DMS153 treated with DMSO at 0.1 percent for 48 hours (cell line): ENCODE results near the gene LETMD1.
A peak's percentile ranks its signal among the peaks of the same experiment; 100 is the strongest.

Source experiments
- DNase-seq: peaks from one replicate; lab custom pipeline; 2025; ENCODE audit not compliant: unreplicated experiment; lab: John Stamatoyannopoulos, UW

LETMD1 gene

GRCh38 chr12:51025836-51026638 is 22.1 kb upstream of the LETMD1 start, which contains the start of gene SLC11A2:
Gene SLC11A2 (minus strand): TSS chr12:51026384. CDS start chr12:51010728, 15,656 bp downstream.
- peak; percentile 90 for DNase-seq

GRCh38 chr12:51027342-51027835 is 20.7 kb upstream of the LETMD1 start:
- no peak for DNase-seq

GRCh38 chr12:51028126-51028812 is 19.9 kb upstream of the LETMD1 start:
- DNase-seq = peak; percentile 28

- no peak for DNase-seq
Measured at GRCh38 chr12:51028813-51029150, 19.3 kb upstream of the LETMD1 start.

- DNase-seq = no peak
Measured at GRCh38 chr12:51033048-51033447, 15.1 kb upstream of the LETMD1 start.

- no peak for DNase-seq
Measured at GRCh38 chr12:51033457-51034089, 14.6 kb upstream of the LETMD1 start.

- no peak for DNase-seq
Measured at GRCh38 chr12:51036279-51036678, 11.8 kb upstream of the LETMD1 start.

GRCh38 chr12:51048661-51049251 is 629 bp downstream of the LETMD1 start:
- DNase-seq = no peak

- no peak for DNase-seq
Measured at GRCh38 chr12:51049525-51049924, 1.4 kb downstream of the LETMD1 start.

GRCh38 chr12:51051787-51052186 is 3.7 kb downstream of the LETMD1 start:
- DNase-seq = no peak

- DNase-seq = no peak
Measured at GRCh38 chr12:51055060-51055459, 6.9 kb downstream of the LETMD1 start.

- no peak for DNase-seq
Measured at GRCh38 chr12:51056242-51056641, 8.1 kb downstream of the LETMD1 start.

- no peak for DNase-seq
Measured at GRCh38 chr12:51059086-51059485, 11.0 kb downstream of the LETMD1 start.

GRCh38 chr12:51062631-51063397 is 14.7 kb downstream of the LETMD1 start:
- no peak for DNase-seq

GRCh38 chr12:51065530-51065929 is 17.4 kb downstream of the LETMD1 start:
- DNase-seq = no peak

- no peak for DNase-seq
Measured at GRCh38 chr12:51067229-51067628, 19.1 kb downstream of the LETMD1 start.

- no peak for DNase-seq
Measured at GRCh38 chr12:51067771-51068170, 19.6 kb downstream of the LETMD1 start.

GRCh38 chr12:51070004-51070403 is 21.9 kb downstream of the LETMD1 start:
- no peak for DNase-seq

- DNase-seq = no peak
Measured at GRCh38 chr12:51071663-51072062, 23.5 kb downstream of the LETMD1 start.

- DNase-seq = no peak
Measured at GRCh38 chr12:51075390-51075789, 27.3 kb downstream of the LETMD1 start.
